BJ (cell line): ENCODE measurements around the gene PHTF2. TPM values are rescaled to one million over a fixed set of nuclear protein-coding genes. Genes with fewer than 3 reads are reported as not detected.

Source experiments
- CTCF ChIA-PET: fragments of 350-600 bp; formaldehyde crosslinking; extraction: SDS; loops from one replicate; lab custom pipeline; 2021; ENCODE audit warnings: antibody characterized with exemption, inconsistent platforms; lab: Yijun Ruan, JAX
- POLR2A ChIA-PET: fragments of 300-600 bp; sonication (Branson Sonifier 250); formaldehyde crosslinking; extraction: SDS; loops from one replicate; lab custom pipeline; 2021; ENCODE audit warnings: antibody characterized with exemption; lab: Charles Lee
- DNase-seq: peaks from one replicate; pipeline ENCODE4 v3.0.0-alpha.2; 2011; ENCODE audit warnings: low read depth
- H3K27me3 ChIP-seq: 2 replicates; pipeline ENCODE4 v1.6.0; 2011; ENCODE audit warnings: low read length; ENCODE audit not compliant: control insufficient read depth, insufficient read depth
- H3K36me3 ChIP-seq: 2 replicates; pipeline ENCODE4 v1.5.1; 2011; ENCODE audit warnings: low read length; ENCODE audit not compliant: control insufficient read depth, insufficient read depth
- H3K4me3 ChIP-seq: 2 replicates; pipeline ENCODE4 v1.5.1; 2011; ENCODE audit warnings: low read depth, mild to moderate bottlenecking, control low read depth, low read length
- polyA plus RNA-seq: library from polyadenylated mRNA; depleted of rRNA; stranded (reverse); fragments of >200 nt; gene quantifications from 2 replicates; pipeline ENCODE4 v1.2.3, GENCODE V29; 2011; rRNA removed
- small RNA-seq: library from RNA; depleted of rRNA; stranded (forward); fragments of <200 nt; gene quantifications from one replicate; pipeline ENCODE3, GENCODE V24; 2012; ENCODE audit warnings: low replicate concordance, low read depth; ENCODE audit not compliant: insufficient read length
- TF ChIP-seq, protein P1 (sequence below): IDR thresholded peaks from 2 replicates; pipeline ENCODE4 v1.5.1; 2011; ENCODE audit warnings: low read depth, mild to moderate bottlenecking, control low read depth, inconsistent platforms, low read length, moderate library complexity; ENCODE audit not compliant: insufficient read depth

The PHTF2 gene
- polyA plus RNA-seq, 1 experiment = 27.8 TPM

DNA sequence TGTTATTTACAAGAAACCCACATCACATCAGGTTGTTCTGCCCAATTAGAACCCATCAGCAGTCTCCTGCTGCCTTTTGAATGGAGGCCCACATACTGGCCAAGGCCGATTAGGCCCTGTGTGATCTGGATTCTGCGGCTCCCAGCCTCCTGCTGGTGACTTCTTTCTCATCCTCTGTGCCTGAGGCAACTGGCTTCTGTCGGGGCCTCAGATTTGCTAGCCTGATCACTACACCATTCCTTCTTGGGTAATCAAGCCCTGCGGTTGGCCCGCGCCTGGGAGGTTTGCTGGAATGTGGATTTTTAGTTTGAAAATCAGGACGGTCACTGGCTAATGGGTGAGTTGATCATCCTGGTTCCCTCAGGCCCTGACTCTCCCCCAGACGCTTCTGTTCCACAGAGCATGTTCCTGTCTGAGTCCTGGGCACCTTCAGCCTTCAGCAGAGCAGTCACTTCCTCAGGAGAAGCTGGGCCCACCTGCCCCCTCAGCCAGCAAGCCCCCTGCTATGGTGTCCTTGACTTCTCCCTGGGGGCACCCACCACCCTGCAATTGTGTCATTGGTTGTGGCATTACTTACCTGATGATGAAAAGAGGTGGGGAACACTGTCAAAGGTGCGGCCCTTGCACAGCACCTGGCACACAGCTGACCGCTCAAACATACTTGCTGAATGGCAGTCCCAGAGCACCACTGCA is 207.6 kb downstream of the PHTF2 start:
- H3K27me3 ChIP-seq = no peaks in the 10 kb centered on the region
- no peaks in the 10 kb centered on the region for H3K36me3 ChIP-seq
- DNase-seq = no peak
- TF ChIP-seq, protein P1, sequence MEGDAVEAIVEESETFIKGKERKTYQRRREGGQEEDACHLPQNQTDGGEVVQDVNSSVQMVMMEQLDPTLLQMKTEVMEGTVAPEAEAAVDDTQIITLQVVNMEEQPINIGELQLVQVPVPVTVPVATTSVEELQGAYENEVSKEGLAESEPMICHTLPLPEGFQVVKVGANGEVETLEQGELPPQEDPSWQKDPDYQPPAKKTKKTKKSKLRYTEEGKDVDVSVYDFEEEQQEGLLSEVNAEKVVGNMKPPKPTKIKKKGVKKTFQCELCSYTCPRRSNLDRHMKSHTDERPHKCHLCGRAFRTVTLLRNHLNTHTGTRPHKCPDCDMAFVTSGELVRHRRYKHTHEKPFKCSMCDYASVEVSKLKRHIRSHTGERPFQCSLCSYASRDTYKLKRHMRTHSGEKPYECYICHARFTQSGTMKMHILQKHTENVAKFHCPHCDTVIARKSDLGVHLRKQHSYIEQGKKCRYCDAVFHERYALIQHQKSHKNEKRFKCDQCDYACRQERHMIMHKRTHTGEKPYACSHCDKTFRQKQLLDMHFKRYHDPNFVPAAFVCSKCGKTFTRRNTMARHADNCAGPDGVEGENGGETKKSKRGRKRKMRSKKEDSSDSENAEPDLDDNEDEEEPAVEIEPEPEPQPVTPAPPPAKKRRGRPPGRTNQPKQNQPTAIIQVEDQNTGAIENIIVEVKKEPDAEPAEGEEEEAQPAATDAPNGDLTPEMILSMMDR = no peak
- POLR2A ChIA-PET = no interaction called here
- H3K4me3 ChIP-seq = no peak overlapping the region
- CTCF ChIA-PET = interaction anchor here (0.7 kb wide), 1 partner anchor 1250 kb away, joined by 3 read pairs; no protein-coding TSS in a partner anchor

Small RNA genes within 50 kb of the gene (small RNA-seq; reads per million reads assigned to genes)
- not detected for gene RF00019

Other genes with a start within 250 kb of the PHTF2 start
- 2.8 and 4.8 TPM in 2 replicates for gene RSBN1L, start 102.3 kb upstream of the PHTF2 start, polyA plus RNA-seq
- 17.9 and 31.4 TPM in 2 replicates for gene TMEM60, start 339 bp upstream of the PHTF2 start, polyA plus RNA-seq